ENCODE data around the gene MUC4.

DNA sequence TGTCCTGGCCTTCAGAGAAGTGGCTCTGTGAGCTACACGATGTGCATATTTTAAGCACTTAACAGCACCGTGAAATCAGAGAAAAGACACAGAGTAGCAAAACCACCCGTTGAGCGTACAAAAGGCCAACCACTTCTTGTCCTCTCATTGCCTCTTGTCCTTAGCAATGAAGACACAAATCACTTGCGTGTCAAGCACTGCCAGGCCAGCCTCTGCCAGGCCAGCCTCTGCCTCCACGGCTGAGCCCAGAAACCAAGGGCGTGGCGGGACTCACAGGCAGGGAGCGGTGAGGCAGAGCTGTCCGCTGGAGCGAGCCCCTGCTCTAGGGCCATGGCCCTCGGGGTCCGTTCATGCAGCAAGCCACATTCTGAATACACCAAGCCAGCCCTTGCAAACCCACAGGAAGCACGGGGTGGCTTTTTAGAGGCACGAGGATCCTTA, 4.0 kb downstream of the MUC4 start:
- TF ChIP-seq, protein P1, sequence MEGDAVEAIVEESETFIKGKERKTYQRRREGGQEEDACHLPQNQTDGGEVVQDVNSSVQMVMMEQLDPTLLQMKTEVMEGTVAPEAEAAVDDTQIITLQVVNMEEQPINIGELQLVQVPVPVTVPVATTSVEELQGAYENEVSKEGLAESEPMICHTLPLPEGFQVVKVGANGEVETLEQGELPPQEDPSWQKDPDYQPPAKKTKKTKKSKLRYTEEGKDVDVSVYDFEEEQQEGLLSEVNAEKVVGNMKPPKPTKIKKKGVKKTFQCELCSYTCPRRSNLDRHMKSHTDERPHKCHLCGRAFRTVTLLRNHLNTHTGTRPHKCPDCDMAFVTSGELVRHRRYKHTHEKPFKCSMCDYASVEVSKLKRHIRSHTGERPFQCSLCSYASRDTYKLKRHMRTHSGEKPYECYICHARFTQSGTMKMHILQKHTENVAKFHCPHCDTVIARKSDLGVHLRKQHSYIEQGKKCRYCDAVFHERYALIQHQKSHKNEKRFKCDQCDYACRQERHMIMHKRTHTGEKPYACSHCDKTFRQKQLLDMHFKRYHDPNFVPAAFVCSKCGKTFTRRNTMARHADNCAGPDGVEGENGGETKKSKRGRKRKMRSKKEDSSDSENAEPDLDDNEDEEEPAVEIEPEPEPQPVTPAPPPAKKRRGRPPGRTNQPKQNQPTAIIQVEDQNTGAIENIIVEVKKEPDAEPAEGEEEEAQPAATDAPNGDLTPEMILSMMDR (IDR thresholded peaks at IDR 0.05 in 4 of 5, conservative IDR thresholded peaks at IDR 0.05 in 1 of 5) = no peak
- no peak for TF ChIP-seq POLR2A (IDR thresholded peaks at IDR 0.05)

Data from gastrocnemius medialis (tissue), 4 donors.